Prostate gland (tissue), 2 donors: ENCODE results near the gene NETO1. TPM values are rescaled to one million over a fixed set of nuclear protein-coding genes. Genes with fewer than 3 reads are reported as not detected.

Source experiments
- DNase-seq: peaks from one replicate; pipeline ENCODE4 v3.0.0-alpha.2; 2019; ENCODE audit warnings: low spot score
- H3K27ac ChIP-seq, 2 donors: fragments of 200-600 bp; sonication (generic); 2 replicates each; pipeline ENCODE4 v1.5.1; 2017 to 2019
- H3K27me3 ChIP-seq: fragments of 200-600 bp; sonication (generic); replicated peaks from 2 replicates; pipeline ENCODE4 v1.5.1; 2019; ENCODE audit not compliant: insufficient read depth
- H3K36me3 ChIP-seq, 2 donors: fragments of 200-600 bp; sonication (generic); 1 replicate in 1 of 2; 2 replicates in 1 of 2; pipeline versions ENCODE4 v1.5.1 to v1.8.1; 2017 to 2019
- H3K4me1 ChIP-seq: fragments of 200-600 bp; sonication (generic); replicated peaks from 2 replicates; pipeline ENCODE4 v1.5.1; 2019
- H3K4me3 ChIP-seq, 2 donors: fragments of 200-600 bp; sonication (generic); 2 replicates each; pipeline ENCODE4 v1.5.1; 2017 to 2019
- H3K9me3 ChIP-seq: fragments of 200-600 bp; sonication (generic); 2 replicates; pipeline ENCODE4 v1.5.1; 2017
- POLR2A ChIP-seq: fragments of 450-650 bp; IDR thresholded peaks from one replicate; pipeline ENCODE4 v1.6.1; 2016; ENCODE audit warnings: antibody characterized with exemption, mild to moderate bottlenecking
- POLR2AphosphoS5 ChIP-seq: sonication (generic); formaldehyde crosslinking; IDR thresholded peaks from one replicate; pipeline ENCODE4 v1.6.1; 2017; ENCODE audit warnings: antibody characterized with exemption
- WGBS: methylation state at CpG from one replicate; pipeline ENCODE4 v1.1.5; 2018; 5-methylcytosine and 5-hydroxymethylcytosine counted together
- intact Hi-C: fragments of 100-400 bp; cut with DNase I; formaldehyde crosslinking; loops from one replicate; pipeline ENCODE4 v1.14.2; 2022
- total RNA-seq, 2 donors: library from RNA; depleted of rRNA; stranded (reverse); fragments of >200 nt; gene quantifications; one replicate each; pipeline ENCODE4 v1.1.0, GENCODE V29; 2016
- TF ChIP-seq, protein P1 (sequence below), 4 experiments: fragments of 200-600 bp in 2 of 4; fragments of 450-650 bp in 2 of 4; sonication (generic) in 2 of 4; IDR thresholded peaks; 1 replicate in 3 of 4; 2 replicates in 1 of 4; pipeline ENCODE4 v1.5.1; 2016 to 2019; ENCODE audit warnings: antibody characterized with exemption in 4 of 4, mild to moderate bottlenecking in 2 of 4, moderate library complexity in 2 of 4

NETO1 gene
- total RNA-seq, 2 donors from 2014 or later: 1.6 TPM; not detected in 1

DNA sequence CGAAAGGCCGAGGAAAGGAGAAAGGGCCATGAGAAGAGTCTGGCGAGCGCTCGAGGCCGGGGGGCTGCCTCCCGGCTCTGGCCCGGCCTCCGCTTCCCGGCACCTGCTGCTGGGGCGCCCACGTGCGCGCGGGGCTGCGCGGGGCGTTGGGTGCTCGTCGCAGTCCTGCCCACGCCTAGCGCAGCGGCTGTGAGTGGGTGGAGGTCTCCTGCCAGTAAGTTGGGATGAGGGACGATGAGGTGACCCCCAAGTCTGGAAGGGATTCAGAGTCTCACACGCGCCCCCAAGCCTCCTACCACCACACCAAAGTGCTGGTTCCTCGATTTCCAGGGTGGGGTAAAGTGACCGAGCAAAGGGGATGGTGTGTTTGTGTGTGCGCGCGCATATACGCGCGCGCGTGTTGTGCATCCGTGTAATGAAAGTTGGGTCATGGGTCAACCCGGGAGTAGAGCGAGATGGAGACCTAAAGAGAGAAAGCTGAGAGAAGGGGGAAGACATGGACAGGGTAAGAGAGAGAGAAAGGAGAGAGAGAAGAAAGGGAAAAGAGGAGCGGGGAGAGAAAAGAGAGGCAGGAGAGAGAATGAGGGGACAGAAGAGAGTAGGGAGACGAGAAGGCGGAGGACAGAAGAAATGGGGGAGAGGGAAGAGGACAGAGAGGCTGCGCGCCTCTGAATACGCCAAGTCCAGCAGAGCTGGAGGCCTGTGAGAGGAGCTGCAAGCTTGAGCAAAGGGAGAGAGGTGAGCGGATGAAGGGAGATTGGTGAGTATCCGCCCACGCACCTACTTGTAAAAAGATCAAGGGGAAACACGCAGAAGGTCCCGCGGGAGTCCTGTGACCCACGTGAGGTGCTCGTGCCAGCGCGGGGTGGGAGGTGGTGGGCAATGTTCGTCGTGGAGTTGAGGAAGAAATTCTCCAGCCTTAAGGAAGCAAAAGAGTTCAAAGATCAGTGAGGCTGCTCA, 1.7 kb upstream of the NETO1 start:
- no peak for TF ChIP-seq POLR2A
- TF ChIP-seq POLR2AphosphoS5: no peak
- no peaks in the 10 kb centered on the region for H3K36me3 ChIP-seq
- H3K9me3 ChIP-seq: no peaks in the 10 kb centered on the region
- H3K27me3 ChIP-seq: peaks cover 17% of the 10 kb centered on the region
- 10% methylated on average over 57 of the region's 57 CpGs for WGBS
- intact Hi-C loops: no loop called here
- no peaks in the 10 kb centered on the region for H3K4me1 ChIP-seq
- DNase-seq: no peak
- peak overlapping the region in 1 of 2 donors; percentile 28 for H3K4me3 ChIP-seq
- no peak overlapping the region for H3K27ac ChIP-seq

DNA sequence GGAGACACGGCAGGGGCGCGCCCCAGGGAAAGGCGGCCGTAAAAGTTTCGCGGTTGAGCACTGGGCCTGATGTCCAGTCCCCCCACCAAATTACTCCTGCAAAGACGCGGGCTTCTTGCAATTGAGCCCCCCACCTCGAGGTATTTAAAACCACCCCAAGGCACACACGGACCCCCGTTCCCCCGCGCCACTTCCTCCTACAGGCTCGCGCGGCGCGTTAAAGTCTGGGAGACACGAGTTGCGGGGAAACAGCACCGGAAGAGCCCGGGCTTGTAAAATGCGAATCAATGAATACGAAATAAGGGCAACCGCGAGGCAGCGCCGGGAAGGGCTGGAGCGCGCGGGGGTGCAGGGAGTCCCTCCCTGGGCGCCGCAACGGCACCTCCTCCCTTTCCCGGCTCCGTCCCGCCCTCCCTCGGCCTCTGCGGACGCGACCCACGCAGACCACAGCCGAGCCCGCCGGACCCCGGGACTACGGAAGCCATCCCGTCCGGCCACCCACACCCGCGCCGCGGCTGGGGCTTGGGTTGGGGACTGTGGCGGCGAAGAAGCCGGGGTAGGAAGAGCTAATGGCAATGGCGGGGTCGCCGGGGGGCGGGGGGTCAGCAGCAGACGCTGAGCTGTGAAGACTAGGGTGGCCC, 918 bp upstream of the NETO1 start:
- no peaks in the 10 kb centered on the region for H3K36me3 ChIP-seq
- TF ChIP-seq, protein P1, sequence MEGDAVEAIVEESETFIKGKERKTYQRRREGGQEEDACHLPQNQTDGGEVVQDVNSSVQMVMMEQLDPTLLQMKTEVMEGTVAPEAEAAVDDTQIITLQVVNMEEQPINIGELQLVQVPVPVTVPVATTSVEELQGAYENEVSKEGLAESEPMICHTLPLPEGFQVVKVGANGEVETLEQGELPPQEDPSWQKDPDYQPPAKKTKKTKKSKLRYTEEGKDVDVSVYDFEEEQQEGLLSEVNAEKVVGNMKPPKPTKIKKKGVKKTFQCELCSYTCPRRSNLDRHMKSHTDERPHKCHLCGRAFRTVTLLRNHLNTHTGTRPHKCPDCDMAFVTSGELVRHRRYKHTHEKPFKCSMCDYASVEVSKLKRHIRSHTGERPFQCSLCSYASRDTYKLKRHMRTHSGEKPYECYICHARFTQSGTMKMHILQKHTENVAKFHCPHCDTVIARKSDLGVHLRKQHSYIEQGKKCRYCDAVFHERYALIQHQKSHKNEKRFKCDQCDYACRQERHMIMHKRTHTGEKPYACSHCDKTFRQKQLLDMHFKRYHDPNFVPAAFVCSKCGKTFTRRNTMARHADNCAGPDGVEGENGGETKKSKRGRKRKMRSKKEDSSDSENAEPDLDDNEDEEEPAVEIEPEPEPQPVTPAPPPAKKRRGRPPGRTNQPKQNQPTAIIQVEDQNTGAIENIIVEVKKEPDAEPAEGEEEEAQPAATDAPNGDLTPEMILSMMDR (IDR thresholded peaks at IDR 0.05): no peak
- TF ChIP-seq POLR2AphosphoS5 (no peak), POLR2A (no peak)
- intact Hi-C loops: no loop called here
- WGBS: under 1% methylated on average over 55 of the region's 62 CpGs
- H3K27me3 ChIP-seq: peaks cover 17% of the 10 kb centered on the region
- H3K9me3 ChIP-seq: no peaks in the 10 kb centered on the region
- H3K27ac ChIP-seq: no peak overlapping the region
- peak overlapping the region; percentile 10 to 28 for H3K4me3 ChIP-seq
- no peaks in the 10 kb centered on the region for H3K4me1 ChIP-seq
- no peak for DNase-seq

DNA sequence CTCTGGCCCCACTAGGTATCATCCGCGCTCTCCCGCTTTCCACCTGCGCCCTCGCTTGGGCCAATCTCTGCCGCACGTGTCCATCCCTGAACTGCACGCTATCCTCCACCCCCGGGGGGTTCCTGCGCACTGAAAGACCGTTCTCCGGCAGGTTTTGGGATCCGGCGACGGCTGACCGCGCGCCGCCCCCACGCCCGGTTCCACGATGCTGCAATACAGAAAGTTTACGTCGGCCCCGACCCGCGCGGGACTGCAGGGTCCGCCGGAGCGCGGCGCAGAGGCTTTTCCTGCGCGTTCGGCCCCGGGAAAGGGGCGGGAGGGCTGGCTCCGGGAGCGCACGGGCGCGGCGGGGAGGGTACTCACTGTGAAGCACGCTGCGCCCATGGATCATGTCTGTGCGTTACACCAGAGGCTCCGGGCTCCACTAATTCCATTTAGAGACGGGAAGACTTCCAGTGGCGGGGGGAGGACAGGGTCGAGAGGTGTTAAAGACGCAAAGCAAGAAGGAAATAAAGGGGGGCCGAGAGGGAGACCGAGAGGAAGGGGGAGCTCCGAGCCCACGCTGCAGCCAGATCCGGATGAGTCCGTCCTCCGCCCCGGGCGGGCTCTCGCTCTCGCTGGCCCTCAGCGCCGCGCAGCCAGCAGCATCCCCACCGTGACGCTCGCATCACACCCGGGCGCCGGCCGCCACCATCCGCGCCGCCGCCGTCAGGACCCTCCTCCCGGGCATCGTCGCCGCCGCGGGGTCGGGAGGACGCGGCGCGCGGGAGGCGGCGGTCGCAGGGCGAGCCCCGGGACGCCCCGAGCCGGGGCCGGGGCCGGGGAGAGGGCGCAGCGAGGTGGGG, 664 bp downstream of the NETO1 start:
- no peak for DNase-seq
- WGBS: under 1% methylated on average over 70 of the region's 102 CpGs
- Histone ChIP-seq H3K4me1 (no peaks in the 10 kb centered on the region), H3K9me3 (no peaks in the 10 kb centered on the region), H3K27me3 (peaks cover 17% of the 10 kb centered on the region), H3K36me3 (no peaks in the 10 kb centered on the region), H3K4me3 (peak overlapping the region; percentile 6 to 12), H3K27ac (no peak overlapping the region)
- intact Hi-C loops: no loop called here
- no peak for TF ChIP-seq POLR2A
- TF ChIP-seq, protein P1 (IDR thresholded peaks at IDR 0.05): no peak
- TF ChIP-seq POLR2AphosphoS5: no peak

DNA sequence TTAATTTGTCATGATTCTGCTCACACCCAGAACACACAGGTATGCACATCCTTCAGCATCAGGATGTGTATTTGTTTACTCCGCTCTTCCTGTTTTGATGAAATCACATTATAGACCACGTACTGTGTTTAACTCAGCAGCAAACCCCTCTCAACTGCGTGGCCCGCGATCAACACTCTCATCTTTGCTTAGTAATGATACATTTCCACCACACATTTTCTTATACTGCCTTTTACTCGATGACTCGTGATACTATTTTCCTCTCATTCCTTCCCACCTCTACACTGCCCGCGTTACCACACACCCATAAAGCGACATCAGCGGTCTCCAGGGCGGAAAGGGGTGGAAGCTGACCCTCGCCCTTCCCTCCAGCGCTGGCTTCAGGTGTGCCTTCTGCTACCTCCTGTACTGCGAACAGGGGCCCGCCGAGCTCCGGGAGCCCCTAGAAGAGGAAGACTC, 1.3 kb downstream of the NETO1 start:
- Histone ChIP-seq H3K9me3 (no peaks in the 10 kb centered on the region), H3K4me3 (no peak overlapping the region), H3K27me3 (peaks cover 17% of the 10 kb centered on the region), H3K27ac (no peak overlapping the region), H3K4me1 (no peaks in the 10 kb centered on the region), H3K36me3 (no peaks in the 10 kb centered on the region)
- intact Hi-C loops: no loop called here
- no peak for TF ChIP-seq POLR2A
- no peak for TF ChIP-seq POLR2AphosphoS5
- TF ChIP-seq, protein P1 (IDR thresholded peaks at IDR 0.05): no peak
- WGBS: 8% methylated on average over 18 of the region's 18 CpGs
- DNase-seq: no peak

DNA sequence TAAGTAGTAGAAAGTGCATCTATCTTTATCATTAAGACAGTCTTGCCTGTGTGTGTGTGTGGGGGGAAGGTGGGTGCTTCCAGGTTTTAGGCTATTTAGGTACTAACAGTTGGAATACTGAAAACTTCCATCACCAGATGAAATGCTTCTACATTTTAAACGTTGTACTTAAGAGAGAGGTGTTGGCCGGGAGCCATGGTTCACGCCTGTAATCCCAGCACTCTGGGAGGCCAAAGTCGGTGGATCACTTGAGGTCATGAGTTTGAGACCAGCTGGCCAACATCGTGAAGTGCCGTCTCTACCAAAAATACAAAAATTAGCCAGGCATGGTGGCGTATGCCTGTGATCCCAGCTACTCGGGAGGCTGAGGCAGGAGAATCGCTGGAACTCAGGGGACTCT, 4.0 kb downstream of the NETO1 start:
- intact Hi-C loops: no loop called here
- H3K4me1 ChIP-seq: no peaks in the 10 kb centered on the region
- no peaks in the 10 kb centered on the region for H3K36me3 ChIP-seq
- H3K27ac ChIP-seq: no peak overlapping the region
- TF ChIP-seq POLR2A: no peak
- no peak for TF ChIP-seq POLR2AphosphoS5
- TF ChIP-seq, protein P1 (IDR thresholded peaks at IDR 0.05): no peak
- H3K27me3 ChIP-seq: peaks cover 15% of the 10 kb centered on the region
- 86% methylated on average over 9 of the region's 9 CpGs for WGBS
- no peaks in the 10 kb centered on the region for H3K9me3 ChIP-seq
- H3K4me3 ChIP-seq: no peak overlapping the region
- DNase-seq: no peak
